Neural progenitor cell (in vitro differentiated cells): ENCODE data around the gene TEX14.

Experiments
- EZH2 ChIP-seq: fragments of 200-600 bp; sonication (generic); IDR thresholded peaks from 2 replicates; pipeline ENCODE4 v1.6.1; 2017; ENCODE audit warnings: antibody characterized with exemption, mild to moderate bottlenecking, moderate library complexity
- EZH2phosphoT487 ChIP-seq: fragments of 200-600 bp; sonication (generic); IDR thresholded peaks from 2 replicates; pipeline ENCODE4 v1.6.1; 2017; ENCODE audit warnings: antibody characterized with exemption
- TF ChIP-seq, protein P1 (sequence below): fragments of 200-600 bp; sonication (generic); IDR thresholded peaks from 2 replicates; pipeline ENCODE4 v1.5.1; 2017; ENCODE audit warnings: antibody characterized with exemption, mild to moderate bottlenecking

DNA sequence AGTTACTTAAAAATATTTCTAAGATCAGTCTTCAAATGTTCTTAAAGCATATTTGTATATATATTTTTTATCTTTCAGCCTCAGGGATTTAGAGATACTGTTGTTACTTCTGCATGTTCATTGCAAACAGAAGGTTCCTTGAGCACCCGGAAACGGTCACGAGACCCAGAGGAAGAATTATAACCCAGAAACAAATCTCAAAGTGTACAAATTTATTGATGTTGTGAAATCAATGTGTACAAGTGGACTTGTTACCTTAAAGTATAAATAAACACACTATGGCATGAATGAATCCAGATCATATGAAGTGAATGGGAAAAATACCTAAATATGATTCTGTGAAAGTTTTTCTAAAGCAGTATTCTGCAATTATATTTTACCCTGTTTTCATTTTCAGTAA lies 42.2 kb upstream of the TEX14 start:
- TF ChIP-seq, protein P1, sequence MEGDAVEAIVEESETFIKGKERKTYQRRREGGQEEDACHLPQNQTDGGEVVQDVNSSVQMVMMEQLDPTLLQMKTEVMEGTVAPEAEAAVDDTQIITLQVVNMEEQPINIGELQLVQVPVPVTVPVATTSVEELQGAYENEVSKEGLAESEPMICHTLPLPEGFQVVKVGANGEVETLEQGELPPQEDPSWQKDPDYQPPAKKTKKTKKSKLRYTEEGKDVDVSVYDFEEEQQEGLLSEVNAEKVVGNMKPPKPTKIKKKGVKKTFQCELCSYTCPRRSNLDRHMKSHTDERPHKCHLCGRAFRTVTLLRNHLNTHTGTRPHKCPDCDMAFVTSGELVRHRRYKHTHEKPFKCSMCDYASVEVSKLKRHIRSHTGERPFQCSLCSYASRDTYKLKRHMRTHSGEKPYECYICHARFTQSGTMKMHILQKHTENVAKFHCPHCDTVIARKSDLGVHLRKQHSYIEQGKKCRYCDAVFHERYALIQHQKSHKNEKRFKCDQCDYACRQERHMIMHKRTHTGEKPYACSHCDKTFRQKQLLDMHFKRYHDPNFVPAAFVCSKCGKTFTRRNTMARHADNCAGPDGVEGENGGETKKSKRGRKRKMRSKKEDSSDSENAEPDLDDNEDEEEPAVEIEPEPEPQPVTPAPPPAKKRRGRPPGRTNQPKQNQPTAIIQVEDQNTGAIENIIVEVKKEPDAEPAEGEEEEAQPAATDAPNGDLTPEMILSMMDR = no peak
- TF ChIP-seq EZH2 = no peak
- TF ChIP-seq EZH2phosphoT487 = no peak
